Measurements from ENCODE around the gene PLA2G4C.

Gene PLA2G4C

GRCh38 chr19:48053076-48053475 lies 57.5 kb downstream of the PLA2G4C start:
- no peak for DNase-seq

GRCh38 chr19:48051335-48052033 lies 59.1 kb downstream of the PLA2G4C start:
- DNase-seq = no peak

GRCh38 chr19:48044561-48044960 lies 66.1 kb downstream of the PLA2G4C start:
- no peak for DNase-seq

- DNase-seq = no peak
These were observed 66.8 kb downstream of the PLA2G4C start, which contains the start of gene CABP5 for GRCh38 chr19:48043675-48044258. Gene CABP5 (minus strand): TSS chr19:48044079. CDS start chr19:48043922, 157 bp downstream.

- DNase-seq = no peak
These were observed 68.6 kb downstream of the PLA2G4C start for GRCh38 chr19:48041877-48042580.

GRCh38 chr19:48036765-48037164 lies 73.9 kb downstream of the PLA2G4C start:
- no peak for DNase-seq

GRCh38 chr19:48033604-48034003 lies 77.0 kb downstream of the PLA2G4C start:
- no peak for DNase-seq

- no peak for DNase-seq
These were observed 80.5 kb downstream of the PLA2G4C start for GRCh38 chr19:48030073-48030472.

GRCh38 chr19:48029431-48029830 lies 81.2 kb downstream of the PLA2G4C start:
- no peak for DNase-seq

- DNase-seq = no peak
These were observed 85.1 kb downstream of the PLA2G4C start for GRCh38 chr19:48025480-48025879.

- no peak for DNase-seq
These were observed 87.1 kb downstream of the PLA2G4C start for GRCh38 chr19:48023518-48023917.

GRCh38 chr19:48023011-48023410 lies 87.6 kb downstream of the PLA2G4C start:
- DNase-seq = no peak

GRCh38 chr19:48020686-48021085 lies 89.9 kb downstream of the PLA2G4C start:
- no peak for DNase-seq

- DNase-seq = no peak
These were observed 99.5 kb downstream of the PLA2G4C start for GRCh38 chr19:48010932-48011758.

- peak; percentile 8 for DNase-seq
These were observed 103.9 kb downstream of the PLA2G4C start for GRCh38 chr19:48006762-48007161.

GRCh38 chr19:48004236-48004635 lies 106.4 kb downstream of the PLA2G4C start:
- no peak for DNase-seq

GRCh38 chr19:48000846-48001245 lies 109.8 kb downstream of the PLA2G4C start:
- no peak for DNase-seq

GRCh38 chr19:47998800-47999199 lies 111.8 kb downstream of the PLA2G4C start:
- no peak for DNase-seq
